B cell (primary cell): ENCODE results near the gene DCN. TPM values are rescaled to one million over a fixed set of nuclear protein-coding genes. Genes with fewer than 3 reads are reported as not detected.

ENCODE experiments used
- ATAC-seq: fragments of 200-7000 bp; cut with Tn5 transposase; one replicate; pipeline ENCODE4 v1.10.0; 2021; ENCODE audit warnings: low read depth, mild to moderate bottlenecking, moderate number of reproducible peaks, moderate library complexity
- CTCF ChIA-PET: fragments of 350-600 bp; sonication (Branson Sonifier 250); formaldehyde crosslinking; loops from one replicate; lab custom pipeline; 2021; ENCODE audit warnings: antibody characterized with exemption, inconsistent platforms; lab: Charles Lee
- POLR2A ChIA-PET: fragments of 350-600 bp; sonication (Branson Sonifier 250); formaldehyde crosslinking; loops from one replicate; lab custom pipeline; 2021; ENCODE audit warnings: antibody characterized with exemption; lab: Charles Lee
- DNase-seq: peaks from one replicate; pipeline ENCODE4 v3.0.0; 2013
- H2AFZ ChIP-seq: 2 replicates; pipeline ENCODE4 v1.6.1; 2012; ENCODE audit warnings: mild to moderate bottlenecking, low read depth, low read length; ENCODE audit not compliant: insufficient read depth, poor library complexity, severe bottlenecking
- H3K27ac ChIP-seq, 2 donors: 1 replicate in 1 of 2; 2 replicates in 1 of 2; pipeline ENCODE4 v1.5.1; 2012 to 2013; ENCODE audit warnings: low read length in 2 of 2, mild to moderate bottlenecking in 2 of 2, moderate library complexity in 1 of 2
- H3K27me3 ChIP-seq, 4 experiments: fragments of 200-600 bp in 1 of 4; sonication (generic) in 1 of 4; replicated peaks in 1 of 4; 1 replicate in 2 of 4; 2 replicates in 2 of 4; pipeline versions ENCODE4 v1.6.1 to v1.7.0; 2013 to 2016; ENCODE audit warnings: low read length in 3 of 4, mild to moderate bottlenecking in 2 of 4, mixed read lengths in 1 of 4, moderate library complexity in 1 of 4; ENCODE audit not compliant: insufficient read depth in 4 of 4, control insufficient read depth in 3 of 4; ENCODE audit errors: control extremely low read depth in 1 of 4
- H3K36me3 ChIP-seq, 2 experiments: replicated peaks in 1 of 2; 1 replicate in 1 of 2; 2 replicates in 1 of 2; pipeline versions ENCODE4 v1.6.1 to v1.7.1; 2013; ENCODE audit warnings: low read length in 1 of 2; ENCODE audit not compliant: insufficient read depth in 2 of 2, control insufficient read depth in 1 of 2; ENCODE audit errors: control extremely low read depth in 1 of 2, extremely low read depth in 1 of 2
- H3K4me1 ChIP-seq, 2 donors: fragments of 200-600 bp in 1 of 2; sonication (generic) in 1 of 2; 1 replicate in 1 of 2; 2 replicates in 1 of 2; pipeline versions ENCODE4 v1.5.1 to v1.6.1; 2013 to 2017; ENCODE audit warnings: low read length in 2 of 2; ENCODE audit not compliant: control insufficient read depth in 2 of 2, insufficient read depth in 2 of 2
- H3K4me2 ChIP-seq: replicated peaks from 2 replicates; pipeline ENCODE3; 2012; ENCODE audit warnings: mild to moderate bottlenecking, low read depth, low read length; ENCODE audit not compliant: poor library complexity, severe bottlenecking
- H3K4me3 ChIP-seq, 5 experiments: fragments of 200-600 bp in 1 of 5; sonication (generic) in 1 of 5; 1 replicate in 3 of 5; 2 replicates in 2 of 5; pipeline versions ENCODE4 v1.5.1 to v1.7.0; 2011 to 2016; ENCODE audit warnings: low read length in 4 of 5, mild to moderate bottlenecking in 4 of 5, low read depth in 2 of 5, control low read depth in 1 of 5, moderate library complexity in 1 of 5; ENCODE audit not compliant: insufficient read depth in 1 of 5; ENCODE audit errors: control extremely low read depth in 1 of 5, extremely low read depth in 1 of 5
- H3K79me2 ChIP-seq: fragments of 200-600 bp; sonication (generic); one replicate; pipeline ENCODE4 v1.6.0; 2016; ENCODE audit warnings: low read length; ENCODE audit not compliant: control insufficient read depth, insufficient read depth
- H3K9ac ChIP-seq: fragments of 200-600 bp; sonication (generic); 2 replicates; pipeline ENCODE4 v1.6.1; 2017; ENCODE audit warnings: mild to moderate bottlenecking, low read length, moderate library complexity
- H3K9me3 ChIP-seq, 3 donors: one replicate each; pipeline versions ENCODE4 v1.6.1 to v1.7.1; 2013; ENCODE audit warnings: low read length in 2 of 3; ENCODE audit not compliant: control insufficient read depth in 2 of 3, insufficient read depth in 1 of 3; ENCODE audit errors: control extremely low read depth in 1 of 3
- H4K20me1 ChIP-seq: 2 replicates; pipeline ENCODE4 v1.6.0; 2012; ENCODE audit warnings: mild to moderate bottlenecking, low read length; ENCODE audit not compliant: insufficient read depth, control insufficient read depth, poor library complexity, severe bottlenecking
- H3K27ac Mint-ChIP-seq: one replicate; pipeline ENCODE4 v1.8.0; 2021; ENCODE audit warnings: mixed read lengths
- H3K27me3 Mint-ChIP-seq: one replicate; pipeline ENCODE4 v1.8.0; 2021; ENCODE audit warnings: mixed read lengths
- H3K4me1 Mint-ChIP-seq: one replicate; pipeline ENCODE4 v1.8.0; 2021; ENCODE audit warnings: mixed read lengths
- H3K4me3 Mint-ChIP-seq: one replicate; pipeline ENCODE4 v1.8.0; 2021; ENCODE audit warnings: mixed read lengths
- H3K9me3 Mint-ChIP-seq: one replicate; pipeline ENCODE4 v1.8.0; 2022; ENCODE audit warnings: mixed read lengths; ENCODE audit not compliant: insufficient read depth
- CTCF ChIP-seq: fragments of 200-600 bp; IDR thresholded peaks from one replicate; pipeline ENCODE4 v1.8.0; 2022; ENCODE audit warnings: antibody characterized with exemption, mild to moderate bottlenecking
- EZH2 ChIP-seq: IDR thresholded peaks from 2 replicates; pipeline ENCODE4 v1.6.1; 2012; ENCODE audit warnings: borderline replicate concordance, low read depth, mild to moderate bottlenecking, moderate library complexity, low read length; ENCODE audit not compliant: insufficient read depth, poor library complexity, severe bottlenecking
- WGBS: methylation state at CpG from one replicate; pipeline ENCODE4 v1.1.5; 2013; ENCODE audit warnings: missing lambda C conversion rate; ENCODE audit not compliant: insufficient coverage; 5-methylcytosine and 5-hydroxymethylcytosine counted together
- intact Hi-C: fragments of 100-400 bp; cut with micrococcal nuclease; formaldehyde crosslinking; loops from one replicate; pipeline ENCODE4 v1.10.0; 2022
- polyA plus RNA-seq: library from polyadenylated mRNA; depleted of rRNA; stranded (reverse); fragments of >200 nt; gene quantifications from 2 replicates; pipeline ENCODE4 v1.2.3, GENCODE V29; 2012
- total RNA-seq, 2 donors: library from RNA; stranded (reverse); fragments of 120-200 nt in 1 of 2; gene quantifications; 1 replicate in 1 of 2; 2 replicates in 1 of 2; pipeline versions ENCODE4 v1.2.3 to v1.2.4, GENCODE V29; 2013 to 2022

Gene DCN
- total and polyA plus RNA-seq, 2 donors (not counting 1 experiment from before 2014, with no cell fraction given): not detected

GRCh38 chr12:91176358-91176757 lies 6.3 kb downstream of the DCN start:
- Histone ChIP-seq H3K79me2 (no peaks in the 10 kb centered on the region), H2AFZ (no peak overlapping the region), H3K4me2 (no peak overlapping the region), H3K27me3 (no peaks in the 10 kb centered on the region), H3K27ac (no peak overlapping the region), H3K36me3 (no peaks in the 10 kb centered on the region), H3K9me3 (no peaks in the 10 kb centered on the region), H3K9ac (no peak overlapping the region), H3K4me3 (no peak overlapping the region), H3K4me1 (no peaks in the 10 kb centered on the region), H4K20me1 (no peaks in the 10 kb centered on the region)
- H3K4me3 Mint-ChIP-seq: no peak overlapping the region
- no peak overlapping the region for H3K27ac Mint-ChIP-seq
- H3K9me3 Mint-ChIP-seq: no peaks in the 10 kb centered on the region
- CTCF ChIA-PET: interaction anchor here (0.6 kb wide), 1 partner anchor 403 kb away, joined by 3 read pairs; no protein-coding TSS in a partner anchor
- ATAC-seq: no peak
- no CpG with 5 or more reads among the region's 2 CpGs for WGBS
- POLR2A ChIA-PET: no interaction called here
- no peaks in the 10 kb centered on the region for H3K27me3 Mint-ChIP-seq
- H3K4me1 Mint-ChIP-seq: no peaks in the 10 kb centered on the region
- DNase-seq: no peak
- intact Hi-C loops: no loop called here
- TF ChIP-seq CTCF (no peak), EZH2 (no peak)

GRCh38 chr12:91173124-91173523 lies 9.5 kb downstream of the DCN start:
- POLR2A ChIA-PET: no interaction called here
- H4K20me1 ChIP-seq: no peaks in the 10 kb centered on the region
- no peak overlapping the region for H3K4me3 ChIP-seq
- no peaks in the 10 kb centered on the region for H3K9me3 Mint-ChIP-seq
- no peaks in the 10 kb centered on the region for H3K4me1 ChIP-seq
- no peak overlapping the region for H2AFZ ChIP-seq
- H3K79me2 ChIP-seq: no peaks in the 10 kb centered on the region
- no peak for ATAC-seq
- no peaks in the 10 kb centered on the region for H3K9me3 ChIP-seq
- no peaks in the 10 kb centered on the region for H3K4me1 Mint-ChIP-seq
- no peak overlapping the region for H3K4me2 ChIP-seq
- no peak overlapping the region for H3K27ac Mint-ChIP-seq
- no peaks in the 10 kb centered on the region for H3K27me3 ChIP-seq
- no peak overlapping the region for H3K4me3 Mint-ChIP-seq
- H3K27ac ChIP-seq: no peak overlapping the region
- H3K36me3 ChIP-seq: no peaks in the 10 kb centered on the region
- intact Hi-C loops: no loop called here
- CTCF ChIA-PET: no interaction called here
- no peak overlapping the region for H3K9ac ChIP-seq
- DNase-seq: no peak
- WGBS: 82% methylated on average over 1 of the region's 1 CpG
- H3K27me3 Mint-ChIP-seq: no peaks in the 10 kb centered on the region
- TF ChIP-seq CTCF (no peak), EZH2 (no peak)
